K562 (cell line): Measurements from ENCODE around the gene LSS. TPM values are rescaled to one million over a fixed set of nuclear protein-coding genes. Genes with fewer than 3 reads are reported as not detected.

Experiments used
- ARHGAP35 ChIP-seq: fragments of 450-650 bp; IDR thresholded peaks from 2 replicates; pipeline ENCODE4 v1.6.1; 2018; ENCODE audit not compliant: partially characterized antibody
- GATAD2B ChIP-seq: fragments of 450-650 bp; IDR thresholded peaks from 2 replicates; pipeline ENCODE4 v1.6.1; 2017; ENCODE audit warnings: mild to moderate bottlenecking, borderline replicate concordance
- HCFC1 ChIP-seq: IDR thresholded peaks from 2 replicates; pipeline ENCODE4 v1.6.1; 2012; ENCODE audit warnings: low read depth, low read length, improper control_type of control experiment
- HDGF ChIP-seq: fragments of 450-650 bp; IDR thresholded peaks from 2 replicates; pipeline ENCODE4 v1.6.1; 2016
- MTF1 ChIP-seq: fragments of 250-450 bp; sonication (Bioruptor Pico); IDR thresholded peaks from 2 replicates; pipeline ENCODE4 v1.9.0; 2021; ENCODE audit warnings: moderate library complexity, mild to moderate bottlenecking, inconsistent platforms, borderline replicate concordance
- NCOA1 ChIP-seq: fragments of 450-650 bp; IDR thresholded peaks from 2 replicates; pipeline ENCODE4 v1.6.1; 2016; ENCODE audit warnings: low read depth
- POLR2AphosphoS2 ChIP-seq: IDR thresholded peaks from 2 replicates; pipeline ENCODE4 v1.6.1; 2012; ENCODE audit warnings: low read length, improper control_type of control experiment
- SAP30 ChIP-seq: fragments of 200-600 bp; sonication (generic); IDR thresholded peaks from 2 replicates; pipeline ENCODE4 v1.6.1; 2012; ENCODE audit warnings: borderline replicate concordance, low read depth, mild to moderate bottlenecking, moderate library complexity, low read length, control low read depth, inconsistent platforms; ENCODE audit not compliant: insufficient read depth, poor library complexity, severe bottlenecking
- STAG1 ChIP-seq: sonication (generic); formaldehyde crosslinking; IDR thresholded peaks from 2 replicates; pipeline ENCODE4 v1.5.0; 2020; ENCODE audit warnings: missing genetic modification reagents, borderline replicate concordance
- TAL1 ChIP-seq: fragments of 450-650 bp; IDR thresholded peaks from 2 replicates; pipeline ENCODE4 v1.6.1; 2016; ENCODE audit warnings: mild to moderate bottlenecking
- TBP ChIP-seq: optimal IDR thresholded peaks from 2 replicates; pipeline ENCODE3; 2011; ENCODE audit warnings: low read depth, low read length, improper control_type of control experiment
- TCFL5 ChIP-seq: fragments of 250-450 bp; sonication (Bioruptor Pico); conservative IDR thresholded peaks from 2 replicates; pipeline ENCODE4 v1.6.1; 2021; ENCODE audit warnings: mild to moderate bottlenecking, moderate library complexity, matching md5 sums
- TRIM24 ChIP-seq, 2 experiments: fragments of 450-650 bp; IDR thresholded peaks; 2 replicates each; pipeline ENCODE4 v1.6.1; 2016
- WHSC1 ChIP-seq: IDR thresholded peaks from one replicate; pipeline ENCODE4 v1.6.1; 2012; ENCODE audit warnings: low read length, control low read depth, inconsistent platforms
- ZFP30 ChIP-seq: fragments of 250-450 bp; sonication (Bioruptor Pico); IDR thresholded peaks from 2 replicates; pipeline ENCODE4 v1.8.0; 2022; ENCODE audit warnings: moderate library complexity, mild to moderate bottlenecking, inconsistent platforms, borderline replicate concordance
- ZNF24 ChIP-seq: fragments of 450-650 bp; IDR thresholded peaks from 2 replicates; pipeline ENCODE4 v1.6.1; 2016
- ZNF274 ChIP-seq: IDR thresholded peaks from 2 replicates; pipeline ENCODE4 v1.6.1; 2011; ENCODE audit warnings: low read depth, mild to moderate bottlenecking, low read length, moderate library complexity, borderline replicate concordance
- ZNF764 ChIP-seq: fragments of 250-450 bp; sonication (Bioruptor Pico); IDR thresholded peaks from 2 replicates; pipeline ENCODE4 v1.4.0; 2020; ENCODE audit warnings: low read depth, mild to moderate bottlenecking, moderate library complexity
- polyA plus RNA-seq, 8 experiments: library from polyadenylated mRNA; depleted of rRNA in 4 of 8; stranded (reverse) in 5 of 8; unstranded in 3 of 8; fragments of >200 nt; fragmentation: Nextera tagmentation in 2 of 8; fragmentation: Illumina TruSeq in 1 of 8; extraction: Ambion mirVana in 2 of 8; extraction: Trizol in 1 of 8; gene quantifications; 2 replicates each; pipeline versions ENCODE4 v1.2.1 to v1.2.3, GENCODE V29; 2011 to 2014; ENCODE audit warnings: inconsistent platforms in 1 of 8, missing spikeins in 1 of 8
- total RNA-seq, 7 experiments: library from RNA; depleted of rRNA in 6 of 7; stranded (reverse); fragments of >200 nt in 6 of 7; fragmentation: Illumina TruSeq in 2 of 7; extraction: Trizol in 2 of 7; gene quantifications; 2 replicates each; pipeline versions ENCODE4 v1.2.1 to v1.2.3, GENCODE V29; 2011 to 2021; ENCODE audit warnings: low replicate concordance in 1 of 7
- TF ChIP-seq, protein P1 (sequence below): sonication (generic); formaldehyde crosslinking; IDR thresholded peaks from 2 replicates; pipeline ENCODE4 v1.8.0; 2023; ENCODE audit warnings: mild to moderate bottlenecking, missing genetic modification reagents
- TF ChIP-seq, protein P2 (sequence below), 2 experiments: fragments of 250-450 bp in 1 of 2; fragments of 450-650 bp in 1 of 2; sonication (Bioruptor Pico) in 1 of 2; IDR thresholded peaks; 2 replicates each; pipeline versions ENCODE4 v1.6.1 to v1.8.0; 2016 to 2021; ENCODE audit warnings: mild to moderate bottlenecking in 2 of 2, moderate library complexity in 2 of 2, missing compliant biosample characterization in 1 of 2, missing genetic modification characterization in 1 of 2
- TF ChIP-seq, protein P3 (sequence below): sonication (generic); formaldehyde crosslinking; IDR thresholded peaks from 2 replicates; pipeline ENCODE4 v1.8.1; 2022; ENCODE audit warnings: missing genetic modification reagents
- TF ChIP-seq, protein P4 (sequence below): fragments of 200-400 bp; formaldehyde crosslinking; IDR thresholded peaks from 2 replicates; pipeline ENCODE4 v1.6.1; 2017; ENCODE audit warnings: mild to moderate bottlenecking, low read depth, low read length, moderate library complexity
- TF ChIP-seq, protein P5 (sequence below): sonication (generic); formaldehyde crosslinking; IDR thresholded peaks from 2 replicates; pipeline ENCODE4 v1.8.0; 2022; ENCODE audit warnings: mild to moderate bottlenecking, missing genetic modification reagents

LSS gene
- total and polyA plus RNA-seq, 9 of the 15 experiments (the other 6 are each of a cell fraction or from before 2014, with no cell fraction given): 2.2 to 89.5 (median 37.4) TPM

DNA sequence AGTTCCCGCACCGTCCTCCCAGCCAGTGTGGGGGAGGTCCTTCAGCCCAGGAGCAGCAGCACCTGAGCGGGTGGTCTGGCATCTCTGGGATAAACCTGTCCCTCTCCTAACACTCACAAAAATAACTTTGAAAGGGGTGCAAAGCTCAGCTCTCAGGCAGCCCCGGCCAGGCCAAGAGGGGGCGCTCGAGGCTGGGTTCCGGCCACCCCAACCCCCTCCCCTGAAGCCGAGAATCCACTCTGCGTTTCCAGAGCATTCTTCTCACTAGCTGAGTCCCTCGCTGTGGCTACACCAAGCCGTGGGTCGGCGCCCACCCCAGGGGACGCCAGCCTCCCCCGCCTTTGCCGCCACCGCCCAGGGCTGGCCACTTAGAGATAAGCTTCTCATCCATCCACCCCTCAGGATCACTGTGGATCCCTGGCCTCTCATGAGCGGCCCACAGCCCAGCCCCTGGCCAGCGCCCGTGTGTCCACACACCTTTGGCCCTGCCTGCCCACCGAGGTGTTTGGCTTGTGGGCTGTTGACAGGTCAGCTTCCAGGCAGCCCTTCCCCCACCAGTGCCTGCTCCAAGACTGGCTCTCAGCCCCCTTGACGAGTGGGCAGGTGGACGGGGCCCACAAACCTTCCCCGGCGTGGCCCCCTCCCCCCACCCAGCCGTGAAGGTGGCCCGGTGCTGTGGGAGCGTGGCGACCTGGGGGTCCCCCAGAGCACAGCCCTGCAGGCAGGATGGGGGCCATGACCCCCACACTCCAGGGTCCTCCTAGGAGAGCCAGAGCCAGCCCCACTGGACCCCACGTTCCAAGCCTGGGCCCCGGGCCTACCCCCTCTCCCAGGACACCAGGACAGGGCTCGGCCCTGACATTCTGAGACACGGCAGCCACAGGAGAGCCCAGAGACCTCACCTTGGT is 75.1 kb downstream of the LSS start (continued):
- TF ChIP-seq, protein P1, sequence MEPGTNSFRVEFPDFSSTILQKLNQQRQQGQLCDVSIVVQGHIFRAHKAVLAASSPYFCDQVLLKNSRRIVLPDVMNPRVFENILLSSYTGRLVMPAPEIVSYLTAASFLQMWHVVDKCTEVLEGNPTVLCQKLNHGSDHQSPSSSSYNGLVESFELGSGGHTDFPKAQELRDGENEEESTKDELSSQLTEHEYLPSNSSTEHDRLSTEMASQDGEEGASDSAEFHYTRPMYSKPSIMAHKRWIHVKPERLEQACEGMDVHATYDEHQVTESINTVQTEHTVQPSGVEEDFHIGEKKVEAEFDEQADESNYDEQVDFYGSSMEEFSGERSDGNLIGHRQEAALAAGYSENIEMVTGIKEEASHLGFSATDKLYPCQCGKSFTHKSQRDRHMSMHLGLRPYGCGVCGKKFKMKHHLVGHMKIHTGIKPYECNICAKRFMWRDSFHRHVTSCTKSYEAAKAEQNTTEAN (CRISPR knock-in tag): no peak
- TF ChIP-seq ZNF764 (CRISPR knock-in tag) (no peak), POLR2AphosphoS2 (no peak), TBP (peak; percentile 46), WHSC1 (no peak), ZFP30 (CRISPR knock-in tag) (no peak), TCFL5 (CRISPR knock-in tag) (no peak), ZNF24 (no peak), TAL1 (peak; percentile 67), TRIM24 (IDR thresholded peaks at IDR 0.05) (peak in 1 of 2 experiments; percentile 55; a peak in 1 of 4 replicates), SAP30 (no peak), STAG1 (no peak), ZNF274 (no peak), HCFC1 (peak; percentile 31), ARHGAP35 (no peak), NCOA1 (no peak), HDGF (no peak; the same call in 1 of the 2 replicates), MTF1 (CRISPR knock-in tag) (no peak), GATAD2B (peak; percentile 95; the same call in 1 of the 2 replicates)
- TF ChIP-seq, protein P2, sequence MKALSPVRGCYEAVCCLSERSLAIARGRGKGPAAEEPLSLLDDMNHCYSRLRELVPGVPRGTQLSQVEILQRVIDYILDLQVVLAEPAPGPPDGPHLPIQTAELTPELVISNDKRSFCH (CRISPR knock-in tag; IDR thresholded peaks at IDR 0.05): no peak
- TF ChIP-seq, protein P2 (tag; IDR thresholded peaks at IDR 0.05): peak; percentile 61; the same call in 1 of the 2 replicates
- TF ChIP-seq, protein P3, sequence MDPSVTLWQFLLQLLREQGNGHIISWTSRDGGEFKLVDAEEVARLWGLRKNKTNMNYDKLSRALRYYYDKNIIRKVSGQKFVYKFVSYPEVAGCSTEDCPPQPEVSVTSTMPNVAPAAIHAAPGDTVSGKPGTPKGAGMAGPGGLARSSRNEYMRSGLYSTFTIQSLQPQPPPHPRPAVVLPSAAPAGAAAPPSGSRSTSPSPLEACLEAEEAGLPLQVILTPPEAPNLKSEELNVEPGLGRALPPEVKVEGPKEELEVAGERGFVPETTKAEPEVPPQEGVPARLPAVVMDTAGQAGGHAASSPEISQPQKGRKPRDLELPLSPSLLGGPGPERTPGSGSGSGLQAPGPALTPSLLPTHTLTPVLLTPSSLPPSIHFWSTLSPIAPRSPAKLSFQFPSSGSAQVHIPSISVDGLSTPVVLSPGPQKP (CRISPR knock-in tag): peak; percentile 86; the same call in 1 of the 2 replicates
- TF ChIP-seq, protein P4, sequence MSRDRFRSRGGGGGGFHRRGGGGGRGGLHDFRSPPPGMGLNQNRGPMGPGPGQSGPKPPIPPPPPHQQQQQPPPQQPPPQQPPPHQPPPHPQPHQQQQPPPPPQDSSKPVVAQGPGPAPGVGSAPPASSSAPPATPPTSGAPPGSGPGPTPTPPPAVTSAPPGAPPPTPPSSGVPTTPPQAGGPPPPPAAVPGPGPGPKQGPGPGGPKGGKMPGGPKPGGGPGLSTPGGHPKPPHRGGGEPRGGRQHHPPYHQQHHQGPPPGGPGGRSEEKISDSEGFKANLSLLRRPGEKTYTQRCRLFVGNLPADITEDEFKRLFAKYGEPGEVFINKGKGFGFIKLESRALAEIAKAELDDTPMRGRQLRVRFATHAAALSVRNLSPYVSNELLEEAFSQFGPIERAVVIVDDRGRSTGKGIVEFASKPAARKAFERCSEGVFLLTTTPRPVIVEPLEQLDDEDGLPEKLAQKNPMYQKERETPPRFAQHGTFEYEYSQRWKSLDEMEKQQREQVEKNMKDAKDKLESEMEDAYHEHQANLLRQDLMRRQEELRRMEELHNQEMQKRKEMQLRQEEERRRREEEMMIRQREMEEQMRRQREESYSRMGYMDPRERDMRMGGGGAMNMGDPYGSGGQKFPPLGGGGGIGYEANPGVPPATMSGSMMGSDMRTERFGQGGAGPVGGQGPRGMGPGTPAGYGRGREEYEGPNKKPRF: no peak
- TF ChIP-seq, protein P5, sequence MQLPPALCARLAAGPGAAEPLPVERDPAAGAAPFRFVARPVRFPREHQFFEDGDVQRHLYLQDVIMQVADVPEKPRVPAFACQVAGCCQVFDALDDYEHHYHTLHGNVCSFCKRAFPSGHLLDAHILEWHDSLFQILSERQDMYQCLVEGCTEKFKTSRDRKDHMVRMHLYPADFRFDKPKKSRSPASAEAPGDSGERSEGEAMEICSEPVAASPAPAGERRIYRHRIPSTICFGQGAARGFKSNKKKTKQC (CRISPR knock-in tag): no peak
